GM12878 (cell line): ENCODE data around the gene CDKN2B. TPM values are rescaled to one million over a fixed set of nuclear protein-coding genes. Genes with fewer than 3 reads are reported as not detected.
"Not testable (repeated sequence)": the region's sequence is repeated elsewhere in the genome, so short reads cannot be mapped to it uniquely, and the experiment has no call there.

ENCODE experiments used
- ATAC-seq: fragments of 200-7000 bp; cut with Tn5 transposase; 3 replicates; pipeline ENCODE4 v1.9.1; 2020; ENCODE audit warnings: mild to moderate bottlenecking, moderate library complexity
- BruUV-seq: library from RNA; stranded (reverse); fragments of 400-500 nt; replicated peaks from 2 replicates; lab custom pipeline; 2021; lab: Mats Ljungman, UMichigan
- CTCF ChIA-PET: fragments of 300-600 bp; sonication (Branson Sonifier 250); formaldehyde crosslinking; extraction: SDS; loops from one replicate; lab custom pipeline; 2021; ENCODE audit warnings: inconsistent platforms; lab: Yijun Ruan, JAX
- POLR2A ChIA-PET: fragments of 350-600 bp; formaldehyde crosslinking; extraction: SDS; loops from one replicate; lab custom pipeline; 2021; ENCODE audit warnings: inconsistent platforms; lab: Charles Lee
- RAD21 ChIA-PET: fragments of 300-600 bp; sonication (Branson Sonifier 250); formaldehyde crosslinking; loops from one replicate; lab custom pipeline; 2023; ENCODE audit warnings: antibody characterized with exemption; ENCODE audit not compliant: unreplicated experiment; lab: Charles Lee
- SMC1A ChIA-PET: fragments of 300-600 bp; sonication (Branson Sonifier 250); formaldehyde crosslinking; loops from one replicate; lab custom pipeline; 2023; ENCODE audit not compliant: unreplicated experiment, uncharacterized antibody; lab: Charles Lee
- DNase-seq: peaks from one replicate; pipeline ENCODE4 v3.0.0-alpha.2; 2011; ENCODE audit warnings: low read depth, low spot score
- FAIRE-seq: peaks from 3 replicates; lab custom pipeline; 2011; peaks lifted over from hg19 to GRCh38; lab: Jason Lieb, UNC
- H2AFZ ChIP-seq: 2 replicates; pipeline ENCODE4 v1.6.0; 2011; ENCODE audit warnings: low read depth, low read length, control low read depth; ENCODE audit not compliant: control insufficient read depth
- H3K27ac ChIP-seq: 2 replicates; pipeline ENCODE4 v1.5.1; 2011; ENCODE audit warnings: control low read depth; ENCODE audit not compliant: control insufficient read depth, insufficient read depth
- H3K27me3 ChIP-seq, 2 experiments: replicated peaks in 1 of 2; 2 replicates each; pipeline versions ENCODE4 v1.6.0 to v1.6.1; 2011; ENCODE audit warnings: low read length in 1 of 2; ENCODE audit not compliant: control insufficient read depth in 2 of 2, insufficient read depth in 2 of 2
- H3K36me3 ChIP-seq, 2 experiments: 2 replicates each; pipeline ENCODE4 v1.5.1; 2011; ENCODE audit warnings: low read length in 1 of 2; ENCODE audit not compliant: control insufficient read depth in 2 of 2, insufficient read depth in 2 of 2
- H3K4me1 ChIP-seq: 2 replicates; pipeline ENCODE4 v1.6.1; 2011; ENCODE audit warnings: mild to moderate bottlenecking, low read length, moderate library complexity, mixed read lengths; ENCODE audit not compliant: control insufficient read depth, insufficient read depth
- H3K4me2 ChIP-seq: 2 replicates; pipeline ENCODE4 v1.6.0; 2011; ENCODE audit warnings: control low read depth; ENCODE audit not compliant: control insufficient read depth, insufficient read depth
- H3K4me3 ChIP-seq: fragments of 200-600 bp; sonication (generic); 2 replicates; pipeline ENCODE4 v1.5.1; 2016
- H3K79me2 ChIP-seq: 2 replicates; pipeline ENCODE4 v1.6.0; 2011; ENCODE audit warnings: low read length; ENCODE audit not compliant: control insufficient read depth, insufficient read depth
- H3K9ac ChIP-seq: 2 replicates; pipeline ENCODE4 v1.8.0; 2011; ENCODE audit warnings: low read length, control low read depth, mixed read lengths; ENCODE audit not compliant: control insufficient read depth, insufficient read depth
- H3K9me3 ChIP-seq: replicated peaks from 3 replicates; pipeline ENCODE4 v1.5.1; 2011; ENCODE audit warnings: mild to moderate bottlenecking, low read length; ENCODE audit not compliant: control insufficient read depth, insufficient read depth
- H4K20me1 ChIP-seq: 2 replicates; pipeline ENCODE4 v1.6.0; 2011; ENCODE audit not compliant: control insufficient read depth, insufficient read depth
- ATF7 ChIP-seq: fragments of 450-650 bp; IDR thresholded peaks from 2 replicates; pipeline ENCODE4 v1.6.1; 2016; ENCODE audit warnings: low read depth, mild to moderate bottlenecking
- ELK1 ChIP-seq: IDR thresholded peaks from 2 replicates; pipeline ENCODE4 v1.6.1; 2012; ENCODE audit warnings: low read depth, low read length, improper control_type of control experiment
- NBN ChIP-seq: fragments of 450-650 bp; IDR thresholded peaks from 2 replicates; pipeline ENCODE4 v1.6.1; 2016
- NFYB ChIP-seq: IDR thresholded peaks from 2 replicates; pipeline ENCODE4 v1.6.1; 2011; ENCODE audit warnings: low read depth, mild to moderate bottlenecking, low read length, improper control_type of control experiment, moderate library complexity; ENCODE audit not compliant: insufficient read depth
- STAT1 ChIP-seq: fragments of 450-650 bp; conservative IDR thresholded peaks from 2 replicates; pipeline ENCODE4 v1.6.1; 2014; ENCODE audit warnings: antibody characterized with exemption, mild to moderate bottlenecking
- ZNF622 ChIP-seq: fragments of 450-650 bp; IDR thresholded peaks from 2 replicates; pipeline ENCODE4 v1.6.1; 2017; ENCODE audit warnings: mild to moderate bottlenecking, inconsistent platforms
- WGBS: methylation state at CpG from one replicate; pipeline ENCODE4 v1.1.6; 2016; ENCODE audit warnings: low lambda C conversion rate; ENCODE audit not compliant: insufficient replicate concordance, insufficient coverage; ENCODE audit errors: missing lambda C conversion rate; 5-methylcytosine and 5-hydroxymethylcytosine counted together
- in situ Hi-C: fragments of 300-500 bp; cut with MboI; formaldehyde crosslinking; loops from 9 replicates; pipeline ENCODE4 v1.14.3; 2018; ENCODE audit warnings: mixed read lengths
- intact Hi-C: fragments of 100-400 bp; cut with micrococcal nuclease; formaldehyde crosslinking; loops from one replicate; pipeline ENCODE4 v1.14.2; 2022; ENCODE audit not compliant: unreplicated experiment
- polyA plus RNA-seq, 11 experiments: library from polyadenylated mRNA; depleted of rRNA in 4 of 11; unstranded in 6 of 11; stranded (reverse) in 5 of 11; fragments of >200 nt; fragmentation: Nextera tagmentation in 4 of 11; fragmentation: Illumina TruSeq in 1 of 11; extraction: Ambion mirVana in 4 of 11; extraction: Trizol in 1 of 11; gene quantifications; 1 replicate in 1 of 11; 2 replicates in 10 of 11; pipeline versions ENCODE4 v1.2.1 to v1.2.3, GENCODE V29; 2011 to 2016; ENCODE audit warnings: inconsistent platforms in 2 of 11, missing spikeins in 2 of 11, low read depth in 1 of 11
- total RNA-seq, 4 experiments: library from RNA; depleted of rRNA in 3 of 4; stranded (reverse); fragments of >200 nt in 3 of 4; fragmentation: Illumina TruSeq in 1 of 4; extraction: Trizol in 1 of 4; gene quantifications; 2 replicates each; pipeline versions ENCODE4 v1.2.1 to v1.2.3, GENCODE V29; 2013 to 2021
- TF ChIP-seq, protein P1 (sequence below): fragments of 450-650 bp; IDR thresholded peaks from 2 replicates; pipeline ENCODE4 v1.6.1; 2014; ENCODE audit warnings: mild to moderate bottlenecking

Gene CDKN2B
- total and polyA plus RNA-seq, 10 of the 15 experiments (the other 5 are each of a cell fraction or from before 2014, with no cell fraction given), result 0.03 to 0.47 (median 0.08) TPM; not detected in 1

DNA sequence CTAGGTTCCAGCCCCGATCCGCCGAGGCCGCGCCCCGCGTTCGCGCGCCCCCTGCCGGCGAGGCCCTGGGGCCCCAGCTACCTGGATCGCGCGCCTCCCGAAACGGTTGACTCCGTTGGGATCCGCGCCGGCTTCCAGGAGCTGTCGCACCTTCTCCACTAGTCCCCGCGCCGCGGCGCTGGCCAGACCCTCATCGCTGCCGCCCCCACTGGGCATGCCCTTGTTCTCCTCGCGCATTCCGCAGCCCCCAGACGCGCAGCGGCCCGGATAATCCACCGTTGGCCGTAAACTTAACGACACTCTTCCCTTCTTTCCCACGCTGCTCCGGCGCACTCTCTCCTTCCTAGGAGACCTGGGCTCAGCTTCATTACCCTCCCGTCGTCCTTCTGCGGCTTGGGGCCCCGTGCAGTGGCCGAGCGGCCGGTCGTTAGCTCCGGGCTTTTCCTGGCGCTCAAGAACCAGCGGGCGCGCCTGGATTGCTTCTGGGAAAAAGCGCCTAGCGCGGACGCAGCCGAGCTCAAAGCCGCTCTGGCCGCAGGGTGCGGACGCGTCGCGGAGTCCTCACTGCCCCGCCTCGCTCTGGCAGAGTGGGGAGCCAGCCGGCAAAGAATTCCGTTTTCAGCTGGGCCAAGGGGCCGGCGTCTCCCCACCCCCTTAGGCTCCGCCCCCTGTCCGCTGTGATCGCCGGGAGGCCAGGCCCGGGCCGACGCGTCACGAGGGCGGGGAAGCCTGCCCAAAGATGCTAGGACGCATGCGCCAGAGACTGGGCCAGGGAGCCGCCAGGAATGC, at the start of gene CDKN2B (continued):
- no peak for TF ChIP-seq ELK1
- no peak for TF ChIP-seq ZNF622
- TF ChIP-seq STAT1, result 0 out of 2 replicates have a peak, but pooled peaks have one; percentile 61
- TF ChIP-seq, protein P1, sequence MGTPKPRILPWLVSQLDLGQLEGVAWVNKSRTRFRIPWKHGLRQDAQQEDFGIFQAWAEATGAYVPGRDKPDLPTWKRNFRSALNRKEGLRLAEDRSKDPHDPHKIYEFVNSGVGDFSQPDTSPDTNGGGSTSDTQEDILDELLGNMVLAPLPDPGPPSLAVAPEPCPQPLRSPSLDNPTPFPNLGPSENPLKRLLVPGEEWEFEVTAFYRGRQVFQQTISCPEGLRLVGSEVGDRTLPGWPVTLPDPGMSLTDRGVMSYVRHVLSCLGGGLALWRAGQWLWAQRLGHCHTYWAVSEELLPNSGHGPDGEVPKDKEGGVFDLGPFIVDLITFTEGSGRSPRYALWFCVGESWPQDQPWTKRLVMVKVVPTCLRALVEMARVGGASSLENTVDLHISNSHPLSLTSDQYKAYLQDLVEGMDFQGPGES, result no peak
- TF ChIP-seq NBN, result no peak
- TF ChIP-seq NFYB, result no peak
- TF ChIP-seq ATF7, result no peak

- H3K4me1 ChIP-seq, H3K9me3 ChIP-seq, DNase-seq, H2AFZ ChIP-seq, H3K27me3 ChIP-seq, ATAC-seq, H3K4me3 ChIP-seq, intact Hi-C loops, FAIRE-seq, H3K79me2 ChIP-seq, H3K27ac ChIP-seq, H3K36me3 ChIP-seq, H3K4me2 ChIP-seq, BruUV-seq, H4K20me1 ChIP-seq, SMC1A ChIA-PET, POLR2A ChIA-PET, RAD21 ChIA-PET, in situ Hi-C loops, H3K9ac ChIP-seq: not testable (repeated sequence)
- 75% methylated on average over 6 of the region's 6 CpGs for WGBS
- CTCF ChIA-PET, result interaction anchor here (1.2 kb wide), 1 partner anchor 20 kb away, joined by 3 read pairs; no protein-coding TSS in a partner anchor
Observed at GRCh38 chr9:22057972-22058371, 48.9 kb upstream of the CDKN2B start.
